HG03575 (cell line): ENCODE data around the gene FCRL4.
"Not testable (repeated sequence)": the region's sequence is repeated elsewhere in the genome, so short reads cannot be mapped to it uniquely, and the experiment has no call there.

ENCODE experiments used
- ATAC-seq: cut with Tn5 transposase; IDR thresholded peaks from one replicate; pipeline ENCODE4 v1.9.1; 2021; ENCODE audit not compliant: unreplicated experiment, insufficient number of reproducible peaks, low FRiP score; ENCODE audit errors: extremely low read depth

The FCRL4 gene

GRCh38 chr1:157562515-157562914 is 35.4 kb downstream of the FCRL4 start:
- peak; percentile 65 for ATAC-seq

GRCh38 chr1:157558119-157558518 is 39.8 kb downstream of the FCRL4 start:
- ATAC-seq = no peak

DNA sequence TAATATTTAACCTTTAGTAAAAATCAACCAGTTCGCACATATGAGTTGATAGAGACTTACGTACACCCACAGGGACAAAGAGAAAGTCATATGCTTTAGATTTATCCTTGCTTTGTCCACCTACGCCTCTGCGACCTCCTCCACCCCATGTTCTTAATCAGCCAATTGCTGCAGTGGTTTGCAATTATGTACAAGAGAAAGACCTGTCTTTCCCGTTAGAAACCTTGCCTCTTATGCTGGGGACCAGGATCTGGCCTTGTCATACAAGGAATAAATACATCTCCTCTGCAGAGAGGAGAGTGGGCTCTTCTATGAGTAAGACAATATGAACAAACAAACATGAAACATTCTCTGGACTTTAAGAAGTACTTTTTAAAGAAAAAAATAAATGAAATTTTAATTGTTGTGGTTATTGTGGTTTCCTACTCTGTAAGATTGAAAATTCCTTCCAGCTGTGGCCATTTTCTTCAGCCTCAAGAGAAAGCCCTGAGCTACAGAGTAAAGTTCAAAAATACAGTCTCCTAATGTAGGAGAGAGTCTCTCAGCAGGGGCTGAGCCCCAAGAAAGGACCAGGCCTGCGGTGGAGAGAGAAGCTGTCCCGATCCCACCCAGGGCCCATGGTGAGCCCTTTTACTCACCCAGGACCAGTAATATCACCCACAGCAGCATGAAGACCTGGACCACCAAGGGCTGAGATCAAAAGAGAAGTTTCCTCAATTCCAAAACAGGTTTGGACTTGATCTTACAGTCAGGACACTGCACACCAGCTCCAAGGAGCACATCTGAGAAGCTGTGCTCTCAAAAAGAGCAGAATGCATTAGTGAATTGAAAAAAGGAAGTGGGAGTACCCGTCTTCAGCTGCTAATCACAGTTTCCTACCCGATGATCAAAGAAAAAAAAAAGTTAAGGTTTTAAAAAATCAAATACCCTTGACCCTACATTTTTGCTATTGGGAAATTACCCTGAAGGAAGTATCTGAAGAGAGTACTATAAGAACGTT is 45.9 kb downstream of the FCRL4 start, which contains the start of gene FCRL5:
Gene FCRL5, minus strand, starts transcription at position 822 of the 1,000 bp plus-strand sequence. Its CDS starts 153 bp downstream, at position 669.
- no peak for ATAC-seq

GRCh38 chr1:157548081-157548480 is 49.8 kb downstream of the FCRL4 start:
- ATAC-seq = not testable (repeated sequence)

- no peak for ATAC-seq
Observed at GRCh38 chr1:157542676-157543075, 55.2 kb downstream of the FCRL4 start.

- ATAC-seq = no peak
Observed at GRCh38 chr1:157540852-157541251, 57.0 kb downstream of the FCRL4 start.

- no peak for ATAC-seq
Observed at GRCh38 chr1:157540160-157540748, 57.6 kb downstream of the FCRL4 start.

DNA sequence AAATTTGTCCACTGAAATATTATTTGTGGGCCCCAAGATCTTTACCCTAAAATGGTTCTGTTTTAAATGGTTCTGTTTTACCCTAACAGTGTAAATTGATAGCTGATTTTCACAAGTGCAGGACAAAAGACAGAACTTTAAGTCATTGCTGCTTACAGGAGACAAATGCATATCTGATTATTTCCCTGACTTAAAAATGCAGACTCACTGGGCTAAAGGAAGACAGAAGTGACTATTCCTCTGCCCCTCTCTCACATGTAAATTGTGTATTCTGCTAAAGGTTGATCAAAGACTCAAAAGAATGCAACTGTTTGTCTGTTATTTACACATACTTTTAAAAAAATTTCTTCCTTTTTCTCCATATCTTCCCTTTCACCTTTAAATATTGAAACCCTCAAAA is 58.3 kb downstream of the FCRL4 start:
- ATAC-seq = no peak

DNA sequence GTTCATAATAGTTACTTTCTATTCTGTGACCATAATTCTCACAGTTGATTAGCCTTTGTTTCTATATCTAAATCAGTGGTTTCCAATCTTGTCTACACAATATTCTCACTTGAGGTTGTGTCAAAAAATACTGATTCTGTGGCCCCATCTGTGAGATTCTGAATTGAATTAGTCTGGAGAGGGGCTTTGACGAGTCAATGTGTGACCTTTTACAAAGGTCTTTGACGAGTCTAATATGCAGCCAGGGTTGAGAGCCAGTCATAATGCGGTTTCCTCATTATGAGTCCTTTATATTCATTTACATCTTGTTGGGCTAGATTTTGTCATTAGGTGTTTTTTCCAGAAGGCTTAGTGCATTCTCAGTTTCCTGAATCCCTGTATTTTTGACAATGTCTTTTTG is 65.3 kb downstream of the FCRL4 start:
- no peak for ATAC-seq

DNA sequence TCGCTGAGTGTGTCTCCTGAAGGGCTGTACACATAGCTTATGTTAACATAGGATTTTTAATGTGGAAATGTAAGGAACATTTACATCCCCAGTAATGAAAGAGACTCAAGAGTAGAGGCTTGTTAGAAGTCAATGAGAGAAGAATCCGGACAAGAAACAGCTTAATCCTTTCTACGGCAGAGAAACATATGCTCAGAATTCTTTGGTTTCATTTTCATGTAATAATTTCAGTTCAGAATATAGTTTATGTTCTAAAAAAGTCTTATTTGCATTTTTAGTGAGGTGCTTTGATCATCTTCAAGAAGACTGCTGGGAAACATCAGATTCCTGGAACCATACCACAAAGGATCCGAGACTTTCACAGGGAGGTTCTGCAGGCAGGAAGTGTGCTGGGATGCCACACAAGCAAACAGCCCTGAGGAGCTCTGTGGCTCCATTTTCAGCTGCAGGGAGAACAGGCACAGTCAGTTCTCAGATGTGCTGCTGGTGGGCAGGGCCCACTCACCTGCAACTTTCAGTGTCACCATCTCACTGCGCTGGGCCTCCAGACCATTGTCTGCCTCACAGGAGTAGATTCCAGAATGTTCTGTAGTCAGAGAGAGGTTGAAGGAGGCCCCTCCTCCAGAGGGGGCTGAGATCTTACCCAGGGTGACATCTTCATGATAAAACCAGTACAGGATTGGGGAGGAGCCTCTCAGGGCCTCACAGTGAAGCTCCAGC is 74.0 kb downstream of the FCRL4 start:
- ATAC-seq = no peak
